GM19324 (cell line): ENCODE data around the gene MICAL1.
"Not testable (repeated sequence)": the region's sequence is repeated elsewhere in the genome, so short reads cannot be mapped to it uniquely, and the experiment has no call there.

Experiments
- ATAC-seq: cut with Tn5 transposase; IDR thresholded peaks from one replicate; pipeline ENCODE4 v1.9.1; 2021; ENCODE audit warnings: mild to moderate bottlenecking, moderate library complexity; ENCODE audit not compliant: unreplicated experiment, low FRiP score

Gene MICAL1

DNA sequence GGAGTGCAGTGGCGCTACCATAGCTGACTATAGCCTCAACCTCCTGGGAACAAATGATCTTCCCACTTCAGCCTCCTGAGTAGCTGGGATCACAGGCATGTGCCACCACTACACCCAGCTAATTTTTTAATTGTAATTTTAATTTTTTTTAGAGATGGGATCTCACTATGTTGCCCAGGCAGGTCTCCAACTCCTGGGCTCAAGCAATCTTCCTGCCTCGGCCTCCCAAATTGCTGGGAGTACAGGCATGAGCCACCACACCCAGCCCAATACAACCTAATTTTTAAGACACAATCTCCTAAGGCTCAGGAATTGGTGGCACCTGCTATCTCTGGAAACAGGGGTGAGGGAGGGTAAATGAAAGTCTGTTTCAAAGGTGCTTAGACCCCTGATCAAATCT lies 21.6 kb upstream of the MICAL1 start:
- ATAC-seq, result no peak

DNA sequence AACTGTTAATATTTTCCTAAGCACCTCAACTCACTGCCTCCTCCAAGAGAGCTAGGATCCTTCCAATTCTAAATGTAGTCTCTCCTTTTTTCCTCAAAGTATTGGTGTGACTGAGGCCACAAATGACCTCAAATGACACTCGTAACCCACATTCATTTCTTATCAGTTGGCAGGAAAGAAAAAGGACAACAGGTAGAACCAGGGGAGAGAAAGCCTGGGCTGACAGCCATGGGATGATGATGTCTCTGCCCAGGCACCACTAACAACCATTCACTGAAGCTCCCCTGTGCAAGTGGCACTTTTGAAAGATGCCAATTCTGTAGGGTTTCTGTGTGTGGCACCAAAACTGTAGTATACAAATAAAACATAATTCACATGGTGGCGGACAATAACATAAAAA lies 20.1 kb upstream of the MICAL1 start:
- ATAC-seq, result no peak

DNA sequence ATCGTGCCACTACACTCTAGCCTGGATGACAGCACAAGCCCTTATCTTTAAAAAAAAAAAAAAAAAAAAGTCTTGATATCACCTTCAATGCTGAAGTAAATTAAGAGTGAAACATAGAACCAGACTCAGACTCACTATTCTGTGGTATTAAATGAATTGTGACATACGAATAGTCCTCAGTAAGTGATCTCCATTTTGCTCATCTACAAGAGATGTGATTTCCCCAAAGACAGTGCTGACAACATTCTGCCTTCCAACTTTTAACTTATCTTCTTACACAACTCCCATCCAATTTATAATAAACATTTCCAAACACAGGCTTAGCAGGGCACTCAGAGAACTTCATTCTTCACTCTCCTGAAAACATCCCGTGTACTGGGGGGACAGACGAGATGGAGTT lies 19.4 kb upstream of the MICAL1 start:
- no peak for ATAC-seq

DNA sequence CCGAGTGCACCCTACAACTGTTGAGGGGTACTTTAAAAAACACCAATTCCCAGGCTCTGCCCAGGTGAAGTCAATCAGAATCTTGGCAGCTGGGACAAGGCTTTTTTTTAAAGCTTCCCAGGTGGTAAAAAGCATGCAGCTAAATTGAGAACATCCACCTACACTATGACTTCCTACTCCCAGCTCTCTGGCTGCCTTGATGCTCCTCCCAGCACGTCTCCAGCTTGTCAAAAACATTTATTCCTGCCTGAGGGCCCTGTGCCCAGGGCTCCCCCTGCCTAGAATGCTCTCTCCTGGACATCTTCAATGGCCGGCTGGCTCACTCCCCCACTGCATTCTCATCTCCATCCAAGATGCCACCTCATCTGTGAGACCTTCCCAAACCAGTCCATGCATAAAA lies 17.5 kb upstream of the MICAL1 start:
- ATAC-seq, result no peak

DNA sequence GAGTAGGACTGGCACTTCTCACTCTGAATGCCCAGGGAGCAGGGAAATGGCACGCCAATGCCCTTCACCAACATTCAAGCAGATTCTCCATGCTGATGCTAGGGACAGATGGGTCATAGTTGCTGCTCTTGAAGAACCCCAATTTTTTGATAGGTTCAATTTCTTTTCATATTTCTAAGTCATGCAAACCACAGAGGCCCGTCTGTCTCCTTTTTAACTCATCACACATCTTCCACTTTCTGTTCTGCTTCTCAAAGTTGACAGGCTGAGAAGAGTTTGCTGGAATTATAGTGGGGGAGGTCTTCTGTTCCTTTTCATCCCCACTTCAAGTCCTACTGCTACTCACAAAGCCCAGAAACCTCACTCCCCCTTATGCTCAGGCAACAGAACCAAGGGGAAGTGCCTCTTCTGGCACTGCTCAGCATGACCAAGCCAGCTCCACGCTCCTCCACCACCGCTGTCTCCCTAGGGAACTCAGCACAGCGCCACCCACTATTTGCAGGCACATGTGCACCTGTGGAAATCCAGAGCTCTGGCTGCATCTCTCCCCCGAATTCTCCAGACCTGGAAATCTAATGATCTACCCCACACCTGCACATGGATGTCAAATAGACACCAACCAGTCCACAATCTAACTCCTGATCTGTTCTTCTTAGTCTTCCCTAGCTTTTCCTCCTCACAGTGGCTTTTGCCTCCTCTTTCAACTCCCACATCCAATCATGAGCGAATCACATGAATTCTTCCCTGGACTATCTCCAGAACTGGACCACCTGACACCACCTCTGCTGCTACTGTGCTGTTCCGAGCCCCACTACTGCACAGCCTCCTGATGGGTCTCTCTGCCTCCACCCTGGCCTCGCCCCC lies 16.8 kb upstream of the MICAL1 start:
- no peak for ATAC-seq

DNA sequence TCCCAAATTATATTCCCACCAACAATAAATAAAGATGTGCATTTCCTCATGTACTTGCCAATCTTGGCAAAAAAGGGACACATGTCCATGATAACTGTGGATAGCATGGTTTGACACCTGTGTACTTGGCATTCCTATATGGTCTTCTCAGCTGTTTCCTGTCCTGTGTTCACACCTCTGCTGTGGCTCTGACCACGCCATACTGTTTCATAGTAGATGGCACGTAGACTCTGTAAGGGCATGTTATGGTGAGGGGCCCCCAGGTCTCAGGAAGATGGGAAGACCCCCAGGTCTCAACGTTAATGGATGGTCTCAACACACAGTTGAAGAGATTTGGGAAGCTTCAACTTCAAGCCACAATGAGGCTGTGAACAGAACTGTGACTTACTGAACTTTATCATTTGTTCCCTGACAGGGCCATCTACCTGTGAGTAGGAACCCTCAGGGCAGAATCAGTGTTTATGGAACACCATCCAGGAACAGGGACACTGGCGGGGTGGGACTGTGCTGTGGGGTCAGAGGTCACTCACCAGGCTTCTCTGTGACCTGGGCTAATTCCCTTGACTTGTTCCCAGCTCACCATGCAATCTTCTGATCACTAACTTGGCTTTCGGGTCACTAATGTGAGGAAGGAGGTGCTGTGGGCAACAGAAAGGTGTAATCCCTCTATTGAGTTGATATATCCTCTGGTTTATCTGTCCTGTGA lies 15.7 kb upstream of the MICAL1 start:
- ATAC-seq, result no peak

DNA sequence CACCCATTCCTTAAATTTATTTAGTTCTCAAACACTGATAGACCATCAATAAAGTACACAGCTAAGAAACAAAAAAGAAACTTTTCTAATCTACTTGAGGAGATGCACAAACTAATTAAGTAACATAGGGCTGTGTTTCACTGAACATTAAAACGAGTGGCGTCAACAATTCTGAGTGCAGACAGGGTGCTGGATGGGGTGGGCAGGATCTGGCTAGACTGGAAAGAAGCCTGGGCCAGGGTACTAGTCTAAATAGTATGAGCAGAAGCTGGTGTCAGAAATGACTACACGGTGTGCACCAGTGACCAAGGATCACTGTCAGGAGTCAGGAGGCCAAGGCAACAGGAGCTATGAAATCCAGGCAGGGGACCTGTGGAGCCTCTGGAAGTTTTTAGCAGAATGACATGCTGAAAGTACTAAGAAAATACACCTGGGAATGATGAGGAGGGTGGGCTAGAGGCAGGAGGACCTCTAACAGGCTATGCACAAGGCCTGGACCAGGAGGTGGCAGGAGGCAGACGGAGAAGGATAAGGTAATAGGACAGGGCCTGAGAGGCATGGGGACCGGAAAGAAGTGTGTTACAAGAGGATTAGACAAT lies 14.1 kb upstream of the MICAL1 start:
- no peak for ATAC-seq

DNA sequence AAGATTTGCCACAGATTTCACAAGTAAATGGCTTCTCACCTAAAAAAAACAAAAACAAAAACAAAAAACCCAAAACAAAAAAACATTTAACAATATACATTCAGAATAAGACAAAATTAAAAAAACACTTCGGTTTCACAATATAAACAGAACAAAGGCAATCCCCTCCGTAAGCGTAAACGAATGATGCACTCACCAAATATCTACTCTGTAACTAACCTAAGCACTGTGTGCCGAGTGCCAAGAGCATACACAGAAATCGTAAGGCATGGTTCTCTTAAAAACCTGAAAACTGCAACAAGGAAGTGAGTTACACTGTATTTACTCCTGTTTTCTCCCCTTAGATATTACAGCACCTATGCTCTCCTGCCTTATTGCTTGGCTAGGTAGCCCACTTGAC lies 12.1 kb upstream of the MICAL1 start:
- no peak for ATAC-seq

DNA sequence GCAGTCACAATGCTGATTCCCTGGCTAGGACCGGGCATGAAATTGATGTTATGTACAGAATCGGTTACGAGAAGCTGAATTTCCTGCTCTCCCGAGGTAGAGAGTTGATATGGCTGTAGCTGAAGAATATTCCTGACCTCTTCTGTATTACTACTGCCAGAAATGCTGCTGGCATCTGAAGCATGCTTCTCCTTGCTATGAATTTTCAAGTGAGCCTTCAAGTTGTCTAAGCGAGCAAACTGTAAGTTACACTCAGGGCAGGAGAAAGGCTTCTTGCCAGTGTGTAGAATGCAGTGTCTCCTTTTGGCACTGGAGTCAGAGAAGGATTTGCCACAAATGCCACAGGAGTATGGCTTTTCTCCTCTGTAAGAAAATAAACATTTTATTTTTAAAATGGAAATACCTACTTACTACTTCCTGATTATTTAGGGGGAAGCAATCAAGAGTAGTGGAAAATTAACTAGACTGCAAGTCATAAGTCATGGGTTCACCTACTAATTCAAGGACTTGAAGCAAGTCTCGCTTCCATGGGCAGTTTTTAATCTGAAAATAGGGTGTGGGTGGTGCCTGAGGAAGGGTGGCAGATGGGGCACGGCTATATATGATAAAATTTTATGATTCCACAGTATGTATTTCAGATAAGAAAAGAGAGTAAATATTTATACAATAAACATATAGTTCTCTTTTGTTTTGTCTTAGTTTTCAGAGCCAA lies 10.8 kb upstream of the MICAL1 start:
- ATAC-seq, result no peak

DNA sequence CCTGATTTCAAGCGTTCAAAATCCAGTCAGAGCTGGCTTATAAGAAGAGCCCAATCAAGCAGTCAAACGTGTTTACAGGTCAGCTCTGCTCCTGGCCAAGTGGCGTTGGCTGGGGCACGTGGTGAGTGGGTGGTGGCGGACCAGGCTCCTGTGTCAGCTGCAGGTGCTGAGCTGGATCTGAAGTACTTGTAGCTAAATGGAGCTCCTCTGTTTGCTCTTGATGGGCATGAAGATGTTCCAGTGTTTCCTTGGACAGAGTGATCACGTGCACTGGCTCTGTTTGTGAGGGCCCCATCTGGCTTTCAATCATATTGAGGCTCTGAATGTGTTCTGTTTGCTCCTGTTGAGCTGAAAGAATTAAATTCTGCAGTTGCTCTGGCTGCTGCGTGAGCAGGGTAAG lies 10.2 kb upstream of the MICAL1 start:
- ATAC-seq, result no peak

DNA sequence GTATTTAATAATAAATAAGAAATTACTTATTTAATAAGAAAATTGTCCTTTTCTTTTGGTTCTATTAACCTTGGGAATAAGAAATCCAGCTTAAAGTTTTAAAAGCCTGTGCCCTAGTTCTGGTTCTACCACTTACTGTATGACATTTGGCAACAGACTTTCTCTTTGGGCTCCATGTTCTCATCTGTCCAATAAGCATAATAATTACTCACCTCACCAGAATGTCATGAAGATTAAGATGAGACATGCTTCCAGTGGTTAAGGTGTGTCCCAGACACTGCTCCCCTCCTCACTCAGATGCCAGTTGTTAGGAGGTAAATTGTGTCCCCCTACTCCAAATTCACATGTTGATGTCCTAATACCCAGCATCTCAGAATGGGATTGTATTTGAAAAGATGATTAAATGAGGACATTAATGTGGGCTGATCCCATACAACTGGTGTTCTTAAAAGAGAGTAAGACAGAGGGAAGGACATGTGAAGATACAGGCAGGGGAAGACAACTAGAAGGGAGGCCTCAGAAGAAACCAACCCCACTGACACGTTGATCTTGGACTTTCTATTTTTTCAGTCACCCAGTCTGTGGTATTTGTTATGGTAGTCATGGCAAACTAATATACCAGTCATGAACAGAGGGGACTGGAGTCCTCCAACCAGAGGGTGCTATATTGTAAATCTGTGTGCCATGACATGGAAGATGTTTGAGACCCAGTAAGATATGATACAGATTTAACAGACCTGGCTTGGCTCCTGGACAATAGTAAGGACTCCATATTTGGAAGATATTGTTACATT lies 6.4 kb upstream of the MICAL1 start:
- ATAC-seq, result no peak

DNA sequence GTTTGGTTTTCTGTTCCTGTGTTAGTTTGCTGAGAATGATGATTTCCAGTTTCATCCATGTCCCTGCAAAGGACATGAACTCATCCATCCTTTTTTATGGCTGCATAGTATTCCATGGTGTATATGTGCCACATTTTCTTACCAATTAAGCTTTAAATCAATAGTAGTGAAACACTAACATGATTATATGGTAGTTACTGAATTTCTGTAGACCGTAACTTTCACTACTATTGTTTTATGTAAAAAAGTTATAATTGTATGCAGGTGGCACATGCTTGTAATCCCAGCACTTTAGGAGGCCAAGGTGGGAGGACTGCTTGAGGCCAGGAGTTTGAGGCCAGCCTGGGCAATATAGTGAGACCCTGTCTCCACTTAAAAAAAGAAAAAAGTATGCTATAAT lies 5.6 kb upstream of the MICAL1 start:
- not testable (repeated sequence) for ATAC-seq

DNA sequence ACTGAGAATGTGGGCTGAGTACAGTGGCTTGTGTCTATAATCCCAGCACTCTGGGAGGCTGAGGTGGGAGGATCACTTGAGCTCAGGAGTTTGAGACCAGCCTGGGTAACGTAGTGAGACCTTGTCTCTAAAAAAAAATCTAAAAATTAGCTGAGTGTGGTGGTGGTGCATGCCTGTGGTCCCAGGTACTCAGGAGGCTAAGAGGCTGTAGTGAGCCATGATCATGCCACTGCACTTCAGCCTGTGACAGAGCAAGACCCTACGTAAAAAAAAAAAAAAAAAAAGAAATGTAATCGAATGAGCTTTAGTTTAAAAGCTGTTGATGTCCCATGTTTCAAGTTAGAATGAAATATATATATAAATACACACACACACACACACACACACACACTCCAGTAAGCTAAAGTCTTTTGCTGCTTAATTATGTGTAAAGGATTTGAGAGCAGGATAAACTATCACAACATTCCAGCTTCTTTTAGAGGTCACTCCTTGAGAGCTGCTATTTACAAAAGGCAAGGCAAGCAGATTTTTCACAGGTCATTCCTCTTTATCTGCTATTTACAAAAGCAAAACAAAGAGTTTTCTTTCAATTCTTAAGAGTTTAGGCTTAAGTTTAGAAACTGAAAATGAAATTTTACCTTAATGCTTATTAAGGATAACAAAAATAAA lies 4.7 kb upstream of the MICAL1 start:
- no peak for ATAC-seq

DNA sequence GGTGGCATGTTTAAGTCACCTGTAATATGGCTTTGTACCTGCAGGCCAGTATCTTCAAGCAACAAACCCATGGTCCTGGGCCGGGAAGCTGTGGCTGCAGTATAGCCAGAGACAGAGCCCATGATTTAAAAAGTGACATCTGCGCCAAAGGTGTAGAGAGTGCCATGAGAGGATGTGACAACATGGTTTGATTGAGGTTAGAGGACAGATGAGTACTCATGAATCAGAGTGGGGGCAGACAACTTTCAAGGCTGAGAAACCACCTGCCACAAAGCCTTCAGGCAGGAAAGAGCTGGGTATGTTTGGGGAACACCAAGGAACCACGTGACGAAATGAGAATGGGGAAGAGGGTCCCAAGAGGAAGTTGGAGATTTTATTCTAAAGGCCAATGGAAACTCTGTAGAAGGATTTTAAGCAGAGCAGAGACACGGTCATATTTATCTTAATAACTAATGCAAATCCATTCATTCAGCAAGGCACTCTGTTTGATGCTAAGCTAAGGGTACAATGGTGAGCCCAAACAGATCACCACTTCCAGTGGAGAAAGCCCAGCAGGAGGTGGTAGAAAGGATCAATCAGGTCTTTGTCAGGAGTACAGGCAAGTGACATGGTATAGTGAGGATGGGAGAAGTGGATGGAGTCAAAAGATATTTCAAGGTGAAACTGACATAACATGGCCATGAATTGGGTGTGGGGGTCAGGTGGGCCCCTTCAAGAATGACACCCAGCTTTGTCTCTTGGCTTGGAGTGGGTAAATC lies 3.4 kb upstream of the MICAL1 start:
- no peak for ATAC-seq

DNA sequence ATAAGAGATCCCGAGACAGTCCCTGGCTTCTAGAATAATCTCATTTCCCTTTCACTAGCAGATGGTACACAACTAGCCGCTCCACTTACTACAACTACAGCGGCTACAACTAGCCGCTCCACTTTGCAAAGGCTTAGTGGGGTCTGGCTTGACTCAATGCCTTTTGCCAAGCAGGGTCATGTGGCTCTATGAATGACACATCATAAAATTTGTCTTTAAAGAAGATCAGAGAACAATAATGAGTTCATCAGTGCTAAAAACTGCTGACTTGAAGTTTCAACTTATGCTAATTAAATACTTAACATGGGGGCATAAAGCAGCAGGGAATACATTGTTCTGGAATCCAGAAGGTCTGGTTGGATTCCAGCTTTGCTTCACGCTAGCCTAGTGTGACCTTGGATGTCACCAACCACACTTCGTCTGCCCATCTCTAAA lies 2.0 kb upstream of the MICAL1 start:
- ATAC-seq, result no peak

DNA sequence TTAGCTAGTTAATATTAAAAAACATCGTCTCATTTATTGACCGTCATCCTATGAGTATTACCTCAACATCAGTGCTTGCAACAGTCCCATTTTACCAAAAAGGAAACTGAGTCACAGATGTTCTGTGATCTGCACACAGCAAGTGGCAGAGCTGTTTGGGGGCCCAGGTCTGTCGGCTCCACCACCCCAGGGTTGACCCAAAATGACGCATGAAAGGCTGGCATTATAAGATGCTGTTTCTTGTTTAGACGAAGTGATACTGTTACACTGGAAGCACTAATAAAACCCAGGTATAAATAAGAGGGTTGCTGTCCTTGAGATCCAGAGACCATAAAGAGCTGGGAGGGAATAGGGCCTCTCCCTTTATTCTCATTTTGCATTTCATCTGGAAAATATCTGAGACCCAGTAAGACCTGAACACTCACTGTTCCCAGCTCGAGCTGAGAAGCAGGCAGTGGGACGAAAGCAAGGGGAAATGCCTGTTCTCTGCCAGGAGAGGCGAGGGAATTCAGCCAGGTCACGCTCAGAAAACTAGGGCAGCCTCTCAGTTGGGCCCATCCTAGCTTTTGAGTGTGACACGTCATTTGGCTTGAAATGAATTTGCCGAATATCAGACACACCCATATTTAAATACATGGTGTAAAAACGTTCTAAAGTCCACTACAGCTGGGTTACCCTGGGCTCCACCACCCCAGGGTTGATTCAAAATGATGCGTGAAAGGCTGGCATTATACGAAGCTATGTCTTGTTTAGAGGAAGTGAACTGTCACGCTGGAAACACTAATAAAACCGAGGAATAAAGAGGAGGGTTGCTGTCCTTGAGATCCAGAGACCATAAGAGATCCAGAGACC lies 1.4 kb upstream of the MICAL1 start:
- no peak for ATAC-seq

DNA sequence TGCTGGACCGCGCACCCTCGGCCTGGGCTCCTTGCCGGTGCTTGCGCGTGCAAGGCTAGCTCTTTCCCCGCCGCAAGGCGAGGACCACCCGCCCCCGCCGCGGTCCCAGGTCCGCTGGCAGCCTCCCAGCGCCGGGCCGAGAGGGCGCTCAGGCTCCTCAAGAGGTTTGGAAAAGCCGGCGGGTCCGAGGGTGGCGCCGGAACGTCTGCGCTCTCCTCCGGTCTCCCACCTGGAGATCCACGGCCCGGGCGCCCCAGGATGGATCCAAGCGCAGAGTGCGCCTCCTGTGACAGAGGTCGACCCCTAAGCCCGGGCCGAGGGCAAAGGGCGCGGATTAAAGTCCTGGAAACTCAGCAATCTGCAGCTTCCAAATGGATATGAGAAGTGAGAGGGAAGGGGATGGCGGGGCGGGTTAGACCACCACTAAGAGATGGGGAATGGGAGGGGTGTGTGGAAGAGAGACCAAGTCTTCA lies 575 bp upstream of the MICAL1 start:
- no peak for ATAC-seq
